Stimulated activated CD4-positive, alpha-beta T cell treated with anti-CD3 and anti-CD28 coated beads, Interleukin-1b, Interleukin-23, amount 100 ng/mL, for 4 hours (primary cell): Measurements from ENCODE around the gene SMIM45.
A peak's percentile ranks its signal among the peaks of the same experiment; 100 is the strongest.

Experiments used
- DNase-seq, 2 donors: peaks; one replicate each; pipeline ENCODE4 v3.0.0-alpha.2; 2020; ENCODE audit warnings: low read depth in 2 of 2

The SMIM45 gene

GRCh38 chr22:41951898-41952474, at the start of gene SMIM45:
SMIM45 (plus strand) TSS chr22:41952150.
- DNase-seq, result no peak

GRCh38 chr22:41902932-41903421, 49.0 kb upstream of the SMIM45 start:
- no peak for DNase-seq

- DNase-seq, result no peak
Measured at GRCh38 chr22:41904450-41905410, 47.2 kb upstream of the SMIM45 start.

GRCh38 chr22:41905411-41906202, 46.3 kb upstream of the SMIM45 start:
- no peak for DNase-seq

GRCh38 chr22:41906822-41907221, 45.1 kb upstream of the SMIM45 start:
- no peak for DNase-seq

- no peak for DNase-seq
Measured at GRCh38 chr22:41907436-41908401, 44.2 kb upstream of the SMIM45 start.

- no peak for DNase-seq
Measured at GRCh38 chr22:41908411-41909309, 43.3 kb upstream of the SMIM45 start.

GRCh38 chr22:41909310-41910049, 42.5 kb upstream of the SMIM45 start:
- DNase-seq, result no peak

- no peak for DNase-seq
Measured at GRCh38 chr22:41910050-41911000, 41.6 kb upstream of the SMIM45 start.

GRCh38 chr22:41911001-41911611, 40.8 kb upstream of the SMIM45 start:
- no peak for DNase-seq

GRCh38 chr22:41912338-41913039, 39.5 kb upstream of the SMIM45 start:
- no peak for DNase-seq

- no peak for DNase-seq
Measured at GRCh38 chr22:41913040-41913719, 38.8 kb upstream of the SMIM45 start.

- DNase-seq, result no peak
Measured at GRCh38 chr22:41913842-41914534, 38.0 kb upstream of the SMIM45 start.

GRCh38 chr22:41914611-41915034, 37.3 kb upstream of the SMIM45 start:
- no peak for DNase-seq

- DNase-seq, result peak; percentile 58 to 62
Measured at GRCh38 chr22:41915035-41915785, 36.7 kb upstream of the SMIM45 start, which contains the start of gene SHISA8. SHISA8 (minus strand) TSS chr22:41915074; CDS start chr22:41914667, 407 bp downstream.
